PC-9 (cell line): Measurements from ENCODE around the gene WNT16. TPM values are rescaled to one million over a fixed set of nuclear protein-coding genes. Genes with fewer than 3 reads are reported as not detected.
A peak's percentile ranks its signal among the peaks of the same experiment; 100 is the strongest.
"Not testable (repeated sequence)": the region's sequence is repeated elsewhere in the genome, so short reads cannot be mapped to it uniquely, and the experiment has no call there.

Source experiments
- BruUV-seq: library from RNA; stranded (reverse); fragments of 400-500 nt; replicated peaks from 2 replicates; lab custom pipeline; 2021; lab: Mats Ljungman, UMichigan
- CTCF ChIA-PET: fragments of 300-600 bp; sonication (Branson Sonifier 250); formaldehyde crosslinking; loops from one replicate; lab custom pipeline; 2022; ENCODE audit warnings: antibody characterized with exemption; lab: Charles Lee
- POLR2A ChIA-PET: fragments of 300-600 bp; sonication (Branson Sonifier 250); formaldehyde crosslinking; loops from one replicate; lab custom pipeline; 2022; ENCODE audit warnings: antibody characterized with exemption; ENCODE audit not compliant: unreplicated experiment; lab: Charles Lee
- DNase-seq, 2 experiments: peaks; one replicate each; pipeline versions ENCODE4 v3.0.0 to v3.0.0-alpha.2; 2015 to 2022; ENCODE audit warnings: mixed read lengths in 1 of 2
- H2AFZ ChIP-seq: fragments of 200-600 bp; sonication (generic); 2 replicates; pipeline ENCODE4 v1.8.1; 2017; ENCODE audit warnings: antibody characterized with exemption
- H3F3A ChIP-seq: fragments of 200-600 bp; sonication (generic); 2 replicates; pipeline ENCODE4 v1.8.1; 2017; ENCODE audit warnings: antibody characterized with exemption, mild to moderate bottlenecking, low read depth; ENCODE audit not compliant: insufficient read depth
- H3K27ac ChIP-seq: fragments of 200-600 bp; sonication (generic); 2 replicates; pipeline ENCODE4 v1.6.1; 2016; ENCODE audit warnings: mixed run types
- H3K27me3 ChIP-seq: fragments of 200-600 bp; sonication (generic); 2 replicates; pipeline ENCODE4 v1.6.1; 2016; ENCODE audit warnings: low read depth, mixed run types; ENCODE audit not compliant: insufficient read depth
- H3K36me3 ChIP-seq: fragments of 200-600 bp; sonication (generic); 2 replicates; pipeline ENCODE4 v1.6.1; 2016; ENCODE audit warnings: low read depth, mixed run types
- H3K4me1 ChIP-seq: fragments of 200-600 bp; sonication (generic); replicated peaks from 2 replicates; pipeline ENCODE4 v1.6.1; 2016; ENCODE audit warnings: mixed run types; ENCODE audit not compliant: insufficient read depth
- H3K4me2 ChIP-seq: fragments of 200-600 bp; sonication (generic); 2 replicates; pipeline ENCODE4 v1.6.1; 2017; ENCODE audit warnings: mixed run types
- H3K4me3 ChIP-seq: fragments of 200-600 bp; sonication (generic); 2 replicates; pipeline ENCODE4 v1.6.1; 2016; ENCODE audit warnings: mixed run types
- H3K79me2 ChIP-seq: fragments of 200-600 bp; sonication (generic); 2 replicates; pipeline ENCODE4 v1.6.1; 2017; ENCODE audit warnings: low read depth, mixed run types
- H3K9me2 ChIP-seq: fragments of 200-600 bp; sonication (generic); 2 replicates; pipeline ENCODE4 v1.8.1; 2017; ENCODE audit warnings: mild to moderate bottlenecking; ENCODE audit not compliant: insufficient read depth
- H3K9me3 ChIP-seq: fragments of 200-600 bp; sonication (generic); 2 replicates; pipeline ENCODE4 v1.8.1; 2016; ENCODE audit warnings: low read depth; ENCODE audit not compliant: insufficient read depth
- H4K20me1 ChIP-seq: fragments of 200-600 bp; sonication (generic); 2 replicates; pipeline ENCODE4 v1.8.1; 2017; ENCODE audit not compliant: insufficient read depth
- CTCF ChIP-seq: fragments of 200-600 bp; sonication (generic); conservative IDR thresholded peaks from 2 replicates; pipeline ENCODE4 v1.6.1; 2017; ENCODE audit warnings: mixed run types, antibody characterized with exemption, mild to moderate bottlenecking, moderate library complexity
- EZH2 ChIP-seq: fragments of 200-600 bp; sonication (generic); IDR thresholded peaks from 2 replicates; pipeline ENCODE4 v1.8.0; 2017; ENCODE audit warnings: antibody characterized with exemption, low read depth
- intact Hi-C: fragments of 100-400 bp; cut with micrococcal nuclease; formaldehyde crosslinking; loops from one replicate; pipeline ENCODE4 v1.10.0; 2022; ENCODE audit not compliant: unreplicated experiment
- total RNA-seq: library from RNA; stranded (reverse); gene quantifications from 2 replicates; pipeline ENCODE4 v1.2.3, GENCODE V29; 2021

The WNT16 gene
- total RNA-seq, 1 experiment from 2014 or later: not detected

GRCh38 chr7:121286186-121286585, 42.6 kb upstream of the WNT16 start:
- CTCF ChIA-PET: no interaction called here
- Histone ChIP-seq H2AFZ (0 out of 2 replicates have a peak overlapping the region, but pooled peaks have one; percentile 37), H3F3A (no peaks in the 10 kb centered on the region; the same call in 1 of the 2 replicates), H3K27ac (no peak overlapping the region), H3K9me3 (0 out of 2 replicates have a peak, but pooled peaks cover 6% of the 10 kb centered on the region), H3K9me2 (no peaks in the 10 kb centered on the region), H3K4me3 (no peak overlapping the region), H3K79me2 (no peaks in the 10 kb centered on the region), H3K4me1 (no peaks in the 10 kb centered on the region), H3K27me3 (no peaks in the 10 kb centered on the region), H4K20me1 (no peaks in the 10 kb centered on the region), H3K4me2 (no peak overlapping the region), H3K36me3 (no peaks in the 10 kb centered on the region)
- intact Hi-C loops: no loop called here
- DNase-seq: no peak
- TF ChIP-seq EZH2 (no peak), CTCF (no peak)
- POLR2A ChIA-PET: no interaction called here
- no TSS peak for BruUV-seq

- H3K4me2 ChIP-seq: no peak overlapping the region
- no peaks in the 10 kb centered on the region for H3K4me1 ChIP-seq
- no peak overlapping the region for H3K27ac ChIP-seq
- no peak for DNase-seq
- TF ChIP-seq CTCF: no peak
- TF ChIP-seq EZH2: no peak
- H3K9me2 ChIP-seq: no peaks in the 10 kb centered on the region
- 0 out of 2 replicates have a peak, but pooled peaks cover 6% of the 10 kb centered on the region for H3K9me3 ChIP-seq
- ChIA-PET CTCF (no interaction called here), POLR2A (no interaction called here)
- H3K4me3 ChIP-seq: no peak overlapping the region
- H4K20me1 ChIP-seq: no peaks in the 10 kb centered on the region
- H3K36me3 ChIP-seq: no peaks in the 10 kb centered on the region
- intact Hi-C loops: no loop called here
- BruUV-seq: no TSS peak
- H2AFZ ChIP-seq: no peak overlapping the region
- H3K27me3 ChIP-seq: no peaks in the 10 kb centered on the region
- H3F3A ChIP-seq: no peaks in the 10 kb centered on the region; the same call in 1 of the 2 replicates
- no peaks in the 10 kb centered on the region for H3K79me2 ChIP-seq
Measured at GRCh38 chr7:121286742-121287734, 41.8 kb upstream of the WNT16 start.

- intact Hi-C loops: no loop called here
- no TSS peak for BruUV-seq
- Histone ChIP-seq H3K4me1 (no peaks in the 10 kb centered on the region), H3K4me2 (no peak overlapping the region), H2AFZ (no peak overlapping the region), H3K4me3 (no peak overlapping the region), H3K27ac (no peak overlapping the region), H3F3A (no peaks in the 10 kb centered on the region; the same call in 1 of the 2 replicates), H3K9me3 (0 out of 2 replicates have a peak, but pooled peaks cover 4% of the 10 kb centered on the region), H3K36me3 (no peaks in the 10 kb centered on the region), H4K20me1 (no peaks in the 10 kb centered on the region), H3K79me2 (no peaks in the 10 kb centered on the region), H3K27me3 (no peaks in the 10 kb centered on the region), H3K9me2 (no peaks in the 10 kb centered on the region)
- ChIA-PET POLR2A (interaction anchor here (0.6 kb wide), 1 partner anchor 886 kb away, joined by 3 read pairs; no protein-coding TSS in a partner anchor), CTCF (no interaction called here)
- no peak for TF ChIP-seq CTCF
- no peak for TF ChIP-seq EZH2
- DNase-seq: peak in 1 of 2 experiments; percentile 40
Measured at GRCh38 chr7:121288894-121289293, 39.9 kb upstream of the WNT16 start.

GRCh38 chr7:121289930-121290329, 38.9 kb upstream of the WNT16 start:
- H2AFZ ChIP-seq, BruUV-seq, POLR2A ChIA-PET, CTCF ChIA-PET, H3K27me3 ChIP-seq, H3K4me2 ChIP-seq, H3F3A ChIP-seq, H3K36me3 ChIP-seq, DNase-seq, H3K27ac ChIP-seq, H3K9me3 ChIP-seq, H3K4me3 ChIP-seq, H4K20me1 ChIP-seq, H3K9me2 ChIP-seq, intact Hi-C loops, H3K79me2 ChIP-seq, H3K4me1 ChIP-seq: not testable (repeated sequence)
